A673 (cell line): ENCODE data around the gene NECAB3.

Experiments
- CTCF ChIP-seq: fragments of 300-800, 200-600 bp; sonication (generic); conservative IDR thresholded peaks from 2 replicates; pipeline ENCODE4 v1.5.1; 2017; ENCODE audit warnings: low read depth, mild to moderate bottlenecking, antibody characterized with exemption, low read length, moderate library complexity, mixed read lengths
- EZH2 ChIP-seq: fragments of 200-600 bp; sonication (generic); IDR thresholded peaks from 2 replicates; pipeline ENCODE4 v1.6.1; 2017; ENCODE audit warnings: borderline replicate concordance, low read depth, mild to moderate bottlenecking, mixed read lengths, antibody characterized with exemption, low read length; ENCODE audit not compliant: poor library complexity, severe bottlenecking

GRCh38 chr20:33681288-33681687 lies 7.1 kb upstream of the NECAB3 start:
- TF ChIP-seq CTCF (no peak), EZH2 (no peak)
